ENCODE measurements around the gene PFDN5.

DNA sequence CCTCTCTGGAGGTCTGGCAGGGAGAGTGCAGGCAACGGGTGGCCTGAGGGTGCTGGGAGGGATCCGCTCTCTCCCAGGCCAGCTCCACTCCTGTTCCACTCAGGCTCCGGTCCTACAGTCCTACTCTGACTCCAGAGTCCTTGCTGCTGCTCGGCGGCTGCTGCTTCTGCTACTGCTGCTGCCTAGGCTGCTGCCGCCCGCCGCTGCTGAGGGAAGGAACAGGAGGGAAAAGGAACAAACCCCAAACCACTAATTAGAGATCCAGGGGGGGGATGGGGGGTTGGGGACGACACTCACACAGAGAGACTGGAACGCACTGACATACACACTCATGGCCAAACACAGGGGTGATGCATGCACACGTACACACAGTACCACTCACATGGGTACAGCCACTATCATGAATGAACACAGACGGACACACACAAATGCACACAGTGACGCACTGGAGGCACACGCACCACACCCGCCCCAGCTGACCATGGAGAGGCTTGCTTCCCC, 40.9 kb downstream of the PFDN5 start, which contains the start of gene SP7:
- TF ChIP-seq, protein P1, sequence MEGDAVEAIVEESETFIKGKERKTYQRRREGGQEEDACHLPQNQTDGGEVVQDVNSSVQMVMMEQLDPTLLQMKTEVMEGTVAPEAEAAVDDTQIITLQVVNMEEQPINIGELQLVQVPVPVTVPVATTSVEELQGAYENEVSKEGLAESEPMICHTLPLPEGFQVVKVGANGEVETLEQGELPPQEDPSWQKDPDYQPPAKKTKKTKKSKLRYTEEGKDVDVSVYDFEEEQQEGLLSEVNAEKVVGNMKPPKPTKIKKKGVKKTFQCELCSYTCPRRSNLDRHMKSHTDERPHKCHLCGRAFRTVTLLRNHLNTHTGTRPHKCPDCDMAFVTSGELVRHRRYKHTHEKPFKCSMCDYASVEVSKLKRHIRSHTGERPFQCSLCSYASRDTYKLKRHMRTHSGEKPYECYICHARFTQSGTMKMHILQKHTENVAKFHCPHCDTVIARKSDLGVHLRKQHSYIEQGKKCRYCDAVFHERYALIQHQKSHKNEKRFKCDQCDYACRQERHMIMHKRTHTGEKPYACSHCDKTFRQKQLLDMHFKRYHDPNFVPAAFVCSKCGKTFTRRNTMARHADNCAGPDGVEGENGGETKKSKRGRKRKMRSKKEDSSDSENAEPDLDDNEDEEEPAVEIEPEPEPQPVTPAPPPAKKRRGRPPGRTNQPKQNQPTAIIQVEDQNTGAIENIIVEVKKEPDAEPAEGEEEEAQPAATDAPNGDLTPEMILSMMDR (IDR thresholded peaks at IDR 0.05), result no peak
- TF ChIP-seq POLR2A (IDR thresholded peaks at IDR 0.05), result no peak

Data from Peyer's patch (tissue), 4 donors.